Adrenal gland (tissue), 12 donors: ENCODE results near the gene RETREG1. TPM values are rescaled to one million over a fixed set of nuclear protein-coding genes. Genes with fewer than 3 reads are reported as not detected.

Experiments
- DNase-seq, 7 donors: peaks; one replicate each; pipeline ENCODE4 v3.0.0-alpha.2; 2019 to 2020
- H3K27ac ChIP-seq, 5 donors: fragments of 200-600 bp; sonication (generic) in 4 of 5; 1 replicate in 3 of 5; 2 replicates in 2 of 5; pipeline versions ENCODE4 v1.5.1 to v1.8.0; 2016 to 2020; ENCODE audit warnings: mild to moderate bottlenecking in 1 of 5
- H3K27me3 ChIP-seq: fragments of 200-600 bp; 2 replicates; pipeline ENCODE4 v1.8.0; 2021
- H3K36me3 ChIP-seq, 2 donors: fragments of 200-600 bp; replicated peaks in 1 of 2; 1 replicate in 1 of 2; 2 replicates in 1 of 2; pipeline versions ENCODE4 v1.5.1 to v1.8.0; 2018 to 2022
- H3K4me1 ChIP-seq, 2 donors: fragments of 200-600 bp; replicated peaks in 1 of 2; 1 replicate in 1 of 2; 2 replicates in 1 of 2; pipeline versions ENCODE4 v1.5.1 to v1.8.0; 2018 to 2021
- H3K4me3 ChIP-seq, 4 donors: fragments of 200-600 bp; sonication (generic) in 3 of 4; one replicate each; pipeline ENCODE4 v1.5.1; 2016 to 2018
- H3K9me3 ChIP-seq, 3 donors: fragments of 200-600 bp; sonication (generic) in 1 of 3; replicated peaks in 1 of 3; 1 replicate in 2 of 3; 2 replicates in 1 of 3; pipeline versions ENCODE4 v1.5.1 to v1.8.0; 2016 to 2021
- CTCF ChIP-seq, 6 experiments: fragments of 450-650 bp in 4 of 6; fragments of 200-600 bp in 2 of 6; sonication (generic) in 1 of 6; IDR thresholded peaks; 1 replicate in 5 of 6; 2 replicates in 1 of 6; pipeline versions ENCODE4 v1.5.1 to v1.8.0; 2016 to 2021; ENCODE audit warnings: antibody characterized with exemption in 6 of 6, mild to moderate bottlenecking in 2 of 6, moderate library complexity in 1 of 6
- POLR2A ChIP-seq, 2 donors: fragments of 450-650 bp; IDR thresholded peaks; one replicate each; pipeline ENCODE4 v1.6.1; 2017; ENCODE audit warnings: antibody characterized with exemption in 2 of 2, mild to moderate bottlenecking in 2 of 2, moderate library complexity in 1 of 2
- WGBS, 4 donors: extraction: QIAGEN DNeasy Blood & Tissue Kit in 2 of 4; methylation state at CpG; one replicate each; pipeline versions ENCODE4 v1.1.5 to v1.1.7; 2013 to 2017; 5-methylcytosine and 5-hydroxymethylcytosine counted together
- intact Hi-C, 2 donors: fragments of 100-400 bp; cut with DNase I; formaldehyde crosslinking; loops; one replicate each; pipeline versions ENCODE4 v1.14.1 to v1.15.0; 2022 to 2023
- polyA plus RNA-seq, 3 donors: library from polyadenylated mRNA; stranded (reverse); fragments of 200-250 nt in 2 of 3; fragments of 350-450 nt in 1 of 3; fragmentation: Illumina TruSeq in 1 of 3; extraction: RNeasy Lipid Tissue Mini Kit (QIAGEN cat#74804) in 1 of 3; gene quantifications; one replicate each; pipeline ENCODE4 v1.2.3, GENCODE V29; 2013 to 2014
- total RNA-seq, 9 donors: library from RNA; depleted of rRNA in 4 of 9; stranded (reverse); fragments of >200 nt in 4 of 9; fragments of 120-200 nt in 1 of 9; fragmentation: NEBNext Ultra II Directional in 1 of 9; extraction: Animal tissue kit (Norgen Biotek cat#: 25700) in 1 of 9; gene quantifications; one replicate each; pipeline versions ENCODE4 v1.1.0 to v1.2.4, GENCODE V29; 2013 to 2023
- donor health status: healthy with polysubstance abuse.
- donor health status: Bipolar disorder and iron deficiency.
- donor health status: DM: yes; HTN: yes; CAD: no.
- donor health status: DM: no; HTN: no; CAD: no.
- donor health status: DM: no; HTN: no; CAD: no.
- donor health status: DM: yes; HTN: yes; CAD: no.

RETREG1 gene
- total and polyA plus RNA-seq, 12 donors = 0.06 to 5.9 (median 2.1) TPM

GRCh38 chr5:16461026-16461425 is 155.8 kb downstream of the RETREG1 start:
- no peaks in the 10 kb centered on the region for H3K9me3 ChIP-seq
- H3K27me3 ChIP-seq = no peaks in the 10 kb centered on the region
- peaks cover 0 to 55% of the 10 kb centered on the region in 2 donors for H3K36me3 ChIP-seq
- intact Hi-C loops = no loop called here
- peaks cover 14 to 55% of the 10 kb centered on the region in 2 donors for H3K4me1 ChIP-seq
- H3K4me3 ChIP-seq = no peak overlapping the region
- DNase-seq = no peak
- no peak for TF ChIP-seq POLR2A (IDR thresholded peaks at IDR 0.05)
- TF ChIP-seq CTCF (IDR thresholded peaks at IDR 0.05) = no peak
- H3K27ac ChIP-seq = no peak overlapping the region
- 87 to 92% (median 87%) methylated on average over 1 of the region's 1 CpG for WGBS, 4 donors

GRCh38 chr5:16459451-16459850 is 157.3 kb downstream of the RETREG1 start:
- Histone ChIP-seq H3K36me3 (peaks cover 0 to 65% of the 10 kb centered on the region in 2 donors), H3K27me3 (no peaks in the 10 kb centered on the region), H3K4me3 (no peak overlapping the region), H3K4me1 (peaks cover 12 to 62% of the 10 kb centered on the region in 2 donors), H3K27ac (no peak overlapping the region), H3K9me3 (no peaks in the 10 kb centered on the region)
- no peak for DNase-seq
- no peak for TF ChIP-seq CTCF (IDR thresholded peaks at IDR 0.05)
- no peak for TF ChIP-seq POLR2A (IDR thresholded peaks at IDR 0.05)
- intact Hi-C loops = loop anchor here in 1 of 2 donors (5.0 kb wide), 1 partner anchor 302 kb away; no protein-coding TSS in a partner anchor

GRCh38 chr5:16457853-16458252 is 158.9 kb downstream of the RETREG1 start:
- peaks cover 0 to 63% of the 10 kb centered on the region in 2 donors for H3K36me3 ChIP-seq
- TF ChIP-seq POLR2A (IDR thresholded peaks at IDR 0.05) = no peak
- TF ChIP-seq CTCF (IDR thresholded peaks at IDR 0.05) = no peak
- H3K4me1 ChIP-seq = peaks cover 4 to 46% of the 10 kb centered on the region in 2 donors
- no peaks in the 10 kb centered on the region for H3K9me3 ChIP-seq
- WGBS, 4 donors = 47 to 57% (median 52%) methylated on average over 1 of the region's 1 CpG
- intact Hi-C loops = loop anchor here in 1 of 2 donors (5.0 kb wide), 1 partner anchor 301 kb away; no protein-coding TSS in a partner anchor
- no peak overlapping the region for H3K4me3 ChIP-seq
- H3K27ac ChIP-seq = peak overlapping the region in 1 of 5 donors; percentile 41
- H3K27me3 ChIP-seq = no peaks in the 10 kb centered on the region
- DNase-seq = no peak

- TF ChIP-seq POLR2A (IDR thresholded peaks at IDR 0.05) (no peak), CTCF (IDR thresholded peaks at IDR 0.05) (no peak)
- intact Hi-C loops = loop anchor here in 1 of 2 donors (5.0 kb wide), 1 partner anchor 300 kb away; no protein-coding TSS in a partner anchor
- Histone ChIP-seq H3K9me3 (no peaks in the 10 kb centered on the region), H3K27ac (peak overlapping the region in 1 of 5 donors; percentile 41), H3K4me3 (no peak overlapping the region), H3K4me1 (peaks cover 4 to 44% of the 10 kb centered on the region in 2 donors), H3K36me3 (peaks cover 0 to 63% of the 10 kb centered on the region in 2 donors), H3K27me3 (no peaks in the 10 kb centered on the region)
- DNase-seq = no peak
- WGBS, 4 donors = 57 to 69% (median 64%) methylated on average over 3 of the region's 3 CpGs
These were observed 159.3 kb downstream of the RETREG1 start for GRCh38 chr5:16457451-16457850.
